Caki2 (cell line): ENCODE results near the gene VAV3. TPM values are rescaled to one million over a fixed set of nuclear protein-coding genes. Genes with fewer than 3 reads are reported as not detected.
"Not testable (repeated sequence)": the region's sequence is repeated elsewhere in the genome, so short reads cannot be mapped to it uniquely, and the experiment has no call there.

Experiments used
- DNase-seq: peaks from one replicate; pipeline ENCODE4 v3.0.0-alpha.2; 2015; ENCODE audit warnings: low read depth
- in situ Hi-C: cut with HindIII; loops from 2 replicates; pipeline ENCODE4 v1.10.0; 2016; ENCODE audit warnings: low sequenced_read_pairs, low pct_unique_long_range_greater_than_20kb, mixed read lengths
- total RNA-seq: library from RNA; depleted of rRNA; stranded (reverse); fragments of >200 nt; shearing (Covaris generic); gene quantifications from 2 replicates; pipeline ENCODE4 v1.2.3, GENCODE V29; 2014; ENCODE audit warnings: low replicate concordance

The VAV3 gene
- total RNA-seq, 1 experiment from 2014 or later: 21.4 TPM

DNA sequence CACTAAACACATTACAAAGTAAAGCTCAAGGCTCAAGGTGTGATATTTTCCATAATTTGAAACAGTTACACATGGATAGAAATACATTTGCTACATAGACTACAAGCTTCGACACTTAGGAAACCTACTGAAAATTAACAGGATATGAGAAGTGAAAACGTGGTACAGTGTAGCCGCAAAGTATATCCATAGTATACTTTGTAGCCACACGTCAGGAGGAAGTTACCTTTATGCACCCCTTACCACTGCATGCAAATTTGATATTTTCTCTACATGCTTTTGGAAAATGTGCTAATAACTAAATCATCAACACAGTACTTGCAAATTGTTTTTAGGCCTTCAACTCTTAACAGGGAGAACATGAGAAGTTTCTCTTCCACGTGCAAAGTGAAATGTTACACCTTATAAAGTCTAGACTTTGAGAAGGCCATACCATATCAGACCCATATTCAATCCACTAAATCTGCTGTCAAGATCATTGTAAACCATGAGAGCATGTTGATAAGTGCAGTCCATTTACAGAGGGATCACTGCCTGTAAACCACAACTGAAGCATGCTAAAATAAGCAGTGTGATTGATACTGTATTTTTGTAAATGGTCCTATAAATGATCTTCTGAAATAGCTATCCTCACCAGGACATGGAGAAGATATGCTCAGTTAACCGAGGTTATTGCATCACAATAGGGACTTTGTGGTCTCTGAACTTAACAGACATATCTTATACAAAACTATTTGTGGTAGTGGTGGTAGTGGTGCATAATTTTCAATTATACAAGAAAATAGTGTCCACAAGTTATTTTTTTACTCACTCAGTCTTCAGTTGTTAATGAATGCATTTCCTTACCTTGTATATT lies 64.7 kb downstream of the VAV3 start:
- DNase-seq: no peak
- in situ Hi-C loops: no loop called here

DNA sequence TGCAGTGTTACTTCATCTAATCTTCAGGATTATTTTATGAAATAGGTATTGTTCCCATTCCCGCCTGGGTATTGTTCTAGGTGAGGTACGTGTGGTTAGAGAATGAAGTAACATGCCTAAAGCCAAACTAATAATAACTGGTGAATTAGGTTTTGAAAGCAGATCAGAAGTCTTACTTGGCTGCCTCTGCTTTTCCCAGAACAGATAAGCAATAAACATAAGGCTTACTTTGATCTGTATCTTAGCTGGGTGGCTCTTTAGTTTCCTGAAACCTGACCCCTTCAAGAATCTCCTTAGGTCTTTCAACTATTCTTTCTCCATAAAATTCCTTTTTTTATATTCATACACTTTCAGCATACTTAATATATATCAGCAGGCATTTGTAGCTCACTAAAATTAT lies 65.3 kb downstream of the VAV3 start:
- DNase-seq: no peak
- in situ Hi-C loops: no loop called here

DNA sequence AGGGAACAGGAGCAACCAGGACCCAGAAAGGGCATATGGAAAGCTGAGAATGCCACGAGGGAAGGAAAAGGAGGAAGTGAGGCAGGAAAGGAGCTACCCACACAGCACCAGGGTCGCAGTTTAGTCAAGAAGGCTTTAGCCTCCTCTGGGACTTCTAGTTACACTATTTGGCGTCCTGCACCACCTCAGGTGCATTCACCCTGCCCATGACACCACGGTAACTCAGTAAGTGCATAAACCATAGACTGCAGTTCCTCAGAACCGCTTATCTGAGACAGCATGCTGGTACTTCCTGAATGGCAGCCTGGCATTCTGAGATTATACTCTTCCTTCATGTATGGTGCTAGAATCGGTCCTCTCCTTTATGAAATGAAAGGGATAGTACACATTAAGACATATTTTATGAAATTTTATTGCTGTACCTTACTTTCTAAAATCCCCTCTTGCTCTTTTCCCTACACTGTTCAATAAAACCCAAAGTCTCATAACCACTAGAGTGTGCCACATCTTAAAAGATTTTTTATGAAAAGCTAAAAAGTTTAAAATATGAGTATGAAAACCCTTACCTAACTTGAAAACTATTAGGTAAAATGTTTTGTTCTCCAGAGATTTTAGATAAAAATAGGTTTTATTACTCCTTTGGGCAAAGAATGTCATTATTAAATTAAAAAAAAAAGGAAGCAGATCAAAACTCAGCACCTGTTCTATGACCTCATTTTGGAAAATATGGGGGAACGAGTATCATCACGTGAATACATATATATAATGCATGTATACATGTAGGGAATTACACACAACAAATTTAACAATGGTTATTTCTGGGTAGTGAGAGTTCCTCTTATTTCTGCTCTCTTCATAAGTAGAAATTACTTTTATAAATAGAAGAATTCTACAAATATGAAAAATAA lies 67.3 kb downstream of the VAV3 start:
- no peak for DNase-seq
- in situ Hi-C loops: no loop called here

DNA sequence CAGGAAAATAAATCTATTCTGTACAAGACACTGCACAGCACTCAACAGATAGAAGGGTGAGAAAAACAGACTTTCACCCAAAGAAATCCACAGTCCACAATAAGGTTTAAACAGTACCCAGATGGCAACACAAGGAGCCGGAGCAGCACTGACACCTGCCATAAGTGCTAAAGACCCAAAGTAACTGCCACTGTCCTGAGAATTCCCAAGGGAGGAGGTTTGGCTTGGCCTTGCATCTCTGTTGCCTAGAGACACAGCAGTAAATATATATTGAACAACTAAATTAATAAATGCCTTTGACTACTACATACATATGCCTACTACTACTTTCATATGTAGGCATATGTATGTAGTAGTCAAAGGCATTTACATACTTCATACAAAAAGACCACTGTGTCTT lies 68.0 kb downstream of the VAV3 start:
- in situ Hi-C loops: no loop called here
- no peak for DNase-seq

DNA sequence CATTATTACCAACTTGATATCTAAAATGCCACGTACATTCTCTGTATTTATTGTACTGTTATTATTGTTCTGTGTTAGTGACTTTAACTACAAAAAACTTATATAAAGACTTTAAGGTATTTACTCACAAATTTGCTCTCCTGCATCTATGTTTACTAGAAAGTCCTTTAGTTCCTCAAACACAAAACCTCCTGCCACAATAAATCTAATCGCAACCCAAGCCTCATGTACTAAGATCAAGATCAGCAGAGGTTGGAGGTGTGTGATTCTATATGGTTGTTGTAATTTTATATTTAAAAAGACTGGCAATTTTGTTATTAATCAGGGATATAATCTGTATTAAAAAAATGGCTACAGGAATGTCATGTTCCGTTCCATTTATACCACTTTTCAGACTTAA lies 68.6 kb downstream of the VAV3 start:
- in situ Hi-C loops: no loop called here
- DNase-seq: no peak

DNA sequence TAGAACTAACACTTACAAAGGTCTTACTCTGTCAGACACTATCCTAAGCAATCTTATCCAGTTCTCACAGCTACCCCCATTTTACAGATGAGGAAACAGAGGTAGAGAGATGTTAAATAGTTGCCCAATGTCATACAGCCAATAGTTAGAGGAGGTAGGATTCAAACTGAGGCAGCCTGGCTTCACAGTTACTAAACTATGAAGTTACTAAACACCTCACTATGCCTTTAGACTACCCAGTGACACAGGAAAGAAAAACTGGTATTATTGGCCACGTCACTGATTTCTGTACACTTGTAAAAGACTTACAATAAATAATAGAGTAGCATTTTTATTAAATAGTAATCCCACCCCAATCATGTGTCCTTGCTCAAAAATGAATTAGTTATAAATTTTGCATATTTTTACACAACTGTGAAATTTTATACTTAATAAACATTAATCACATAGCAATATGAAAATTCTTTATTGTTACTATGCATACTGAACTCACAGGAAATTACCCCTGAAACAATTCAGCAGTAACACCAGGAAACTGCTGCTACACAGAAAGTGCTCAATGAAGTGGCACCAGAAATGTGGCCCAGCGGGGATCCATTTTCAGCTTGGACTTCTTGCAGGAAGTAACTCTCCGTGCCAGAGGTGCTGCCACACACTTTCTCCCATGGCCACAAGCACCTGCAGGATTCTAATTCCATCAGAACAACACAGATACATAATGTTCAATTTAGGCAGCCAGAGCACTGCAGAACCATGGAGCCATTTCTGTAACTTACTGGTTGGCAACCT lies 69.4 kb downstream of the VAV3 start:
- DNase-seq: no peak
- in situ Hi-C loops: no loop called here

DNA sequence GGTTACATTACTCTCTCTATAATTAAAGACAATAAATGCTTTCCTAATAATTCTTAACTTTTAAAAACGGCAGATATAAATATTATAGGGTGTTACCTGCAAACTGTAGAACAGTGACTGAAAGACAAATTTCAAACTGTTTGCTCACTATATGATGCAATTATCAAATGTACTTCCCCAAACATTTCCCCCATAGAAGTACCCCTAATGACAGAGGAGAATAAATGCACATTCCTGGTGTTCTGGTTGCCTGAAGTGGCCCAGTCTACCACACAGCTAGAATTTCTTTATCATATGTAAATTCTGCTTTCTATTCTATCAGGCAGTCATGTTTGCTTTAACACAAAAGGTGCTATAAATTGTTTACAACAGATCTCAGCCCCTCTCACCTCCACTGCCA lies 70.4 kb downstream of the VAV3 start:
- in situ Hi-C loops: no loop called here
- no peak for DNase-seq

DNA sequence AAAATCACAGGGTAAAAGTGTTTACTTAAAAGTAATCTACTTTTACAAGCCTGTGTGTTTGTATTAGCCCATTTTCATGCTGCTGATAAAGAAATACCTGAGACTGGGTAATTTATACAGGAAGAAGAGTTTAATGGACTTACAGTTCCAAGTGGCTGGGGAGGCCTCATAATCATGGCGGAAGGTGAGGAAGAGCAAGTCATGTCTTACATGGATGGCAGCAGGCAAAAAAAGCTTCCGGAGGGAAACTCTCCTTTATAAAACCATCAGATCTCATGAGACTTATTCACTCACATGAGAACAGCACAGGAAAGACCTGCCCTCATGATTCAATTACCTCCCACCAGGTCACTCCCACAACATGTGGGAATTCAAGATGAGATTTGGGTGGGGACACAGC lies 71.6 kb downstream of the VAV3 start:
- DNase-seq, in situ Hi-C loops: not testable (repeated sequence)

DNA sequence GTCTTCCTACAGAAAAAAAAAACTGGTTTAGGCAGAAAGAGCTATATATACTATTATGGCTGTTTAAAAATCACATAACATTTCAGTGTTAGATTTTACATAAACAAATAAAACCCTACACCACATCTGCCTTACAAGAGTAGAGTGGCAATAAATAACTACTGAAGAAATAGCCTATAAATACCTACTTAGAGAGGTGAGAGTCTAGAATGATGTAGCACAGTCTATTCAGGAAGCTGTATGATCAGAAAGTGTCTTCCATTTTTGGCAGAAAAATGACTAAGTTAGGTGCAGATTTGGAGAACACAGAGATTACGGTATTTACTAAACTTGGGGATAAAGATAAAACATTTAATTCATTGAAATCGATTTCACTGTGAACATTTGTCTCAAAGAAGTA lies 75.5 kb downstream of the VAV3 start:
- in situ Hi-C loops: no loop called here
- DNase-seq: no peak

DNA sequence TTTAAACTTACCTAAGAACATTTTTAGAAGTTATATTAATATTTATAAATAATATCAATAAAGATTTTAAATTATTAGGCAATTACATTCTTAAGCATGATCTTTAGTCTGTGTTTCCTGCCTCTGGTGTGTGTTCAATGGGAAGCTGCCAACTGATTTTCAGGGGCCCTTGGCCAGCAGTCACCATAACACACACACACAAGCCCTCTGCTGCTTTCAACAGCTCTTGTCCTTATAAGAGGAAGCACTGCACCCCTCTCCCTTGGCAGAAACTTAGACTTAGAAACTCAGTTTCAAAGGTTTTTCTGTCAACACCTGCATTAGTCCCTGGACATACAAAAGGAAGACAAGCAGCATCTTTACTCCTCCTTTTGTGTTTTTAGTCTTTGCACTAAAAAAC lies 81.4 kb downstream of the VAV3 start:
- in situ Hi-C loops: no loop called here
- no peak for DNase-seq

DNA sequence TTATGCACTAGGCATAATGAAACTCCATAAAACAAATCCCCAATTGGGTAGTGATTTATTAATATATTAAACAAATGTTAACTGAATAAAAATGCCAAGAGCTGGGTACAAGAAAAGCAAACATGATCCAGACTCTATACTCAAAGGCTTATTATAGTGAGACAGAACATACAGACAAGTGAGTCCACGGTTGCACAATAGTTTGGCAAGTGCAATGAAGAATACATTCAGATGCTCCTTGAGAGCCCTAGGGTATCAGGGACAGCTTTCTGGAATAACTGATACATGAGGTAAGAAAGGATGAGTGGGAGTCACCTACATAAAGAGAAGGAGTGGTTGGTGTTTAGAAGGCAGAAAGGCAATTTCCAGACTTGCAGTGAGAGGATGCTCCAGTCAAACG lies 85.1 kb downstream of the VAV3 start:
- in situ Hi-C loops: no loop called here
- DNase-seq: no peak

DNA sequence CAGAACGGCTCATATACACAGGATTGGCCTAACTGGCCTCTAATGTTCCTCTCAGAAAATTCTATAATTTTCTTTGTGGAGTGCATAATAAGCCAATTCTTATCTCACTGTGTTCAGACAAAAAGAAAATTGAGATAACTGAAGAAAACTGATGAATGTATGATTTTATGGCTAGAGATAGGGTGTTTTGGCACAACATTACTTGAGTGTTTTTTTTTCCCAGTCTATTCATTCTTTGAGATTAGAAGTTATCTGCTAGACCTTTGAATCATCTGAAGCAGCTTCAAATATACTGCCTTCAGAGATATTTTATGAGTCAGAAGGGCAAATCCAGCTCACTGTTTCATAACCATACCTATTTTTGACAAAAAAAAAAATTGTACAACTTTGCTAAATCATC lies 85.6 kb downstream of the VAV3 start:
- no peak for DNase-seq
- in situ Hi-C loops: no loop called here

DNA sequence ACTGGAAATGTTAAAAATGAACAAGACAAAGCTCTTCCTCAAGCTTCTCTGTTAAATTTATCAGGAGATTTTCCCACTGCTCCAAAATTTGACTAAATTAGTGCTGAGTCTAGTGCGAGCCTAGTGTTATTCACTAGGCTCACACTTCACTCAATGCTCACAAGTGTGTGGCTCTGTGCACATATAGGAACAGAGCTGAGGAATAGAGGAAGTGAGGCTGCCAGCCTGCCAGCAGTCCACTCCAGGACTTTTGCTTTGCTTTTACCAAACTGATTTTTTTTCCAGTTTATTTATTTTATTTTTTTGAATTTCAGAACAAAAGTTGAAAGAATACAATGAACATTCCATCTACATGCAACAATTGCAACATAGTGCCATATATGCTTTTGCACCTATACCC lies 87.2 kb downstream of the VAV3 start:
- DNase-seq: no peak
- in situ Hi-C loops: no loop called here

DNA sequence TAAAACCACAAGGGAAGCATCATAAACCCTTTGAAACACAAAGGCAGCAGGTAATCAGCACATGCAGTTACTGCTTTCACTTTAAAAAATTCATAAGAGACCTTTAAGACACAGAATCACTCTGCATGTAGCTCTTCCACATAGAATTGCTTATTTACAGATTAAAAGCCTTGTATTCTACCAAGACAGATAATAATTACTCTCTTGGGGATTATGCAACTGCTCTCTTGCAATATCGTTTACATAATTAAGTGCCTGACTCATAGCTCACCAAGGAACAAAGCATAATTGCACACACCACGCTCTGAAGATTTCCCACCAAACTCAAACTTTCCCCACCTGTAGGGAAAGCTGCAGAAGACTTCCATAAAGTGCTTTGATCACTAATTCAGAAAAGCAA lies 87.9 kb downstream of the VAV3 start:
- DNase-seq: no peak
- in situ Hi-C loops: no loop called here

DNA sequence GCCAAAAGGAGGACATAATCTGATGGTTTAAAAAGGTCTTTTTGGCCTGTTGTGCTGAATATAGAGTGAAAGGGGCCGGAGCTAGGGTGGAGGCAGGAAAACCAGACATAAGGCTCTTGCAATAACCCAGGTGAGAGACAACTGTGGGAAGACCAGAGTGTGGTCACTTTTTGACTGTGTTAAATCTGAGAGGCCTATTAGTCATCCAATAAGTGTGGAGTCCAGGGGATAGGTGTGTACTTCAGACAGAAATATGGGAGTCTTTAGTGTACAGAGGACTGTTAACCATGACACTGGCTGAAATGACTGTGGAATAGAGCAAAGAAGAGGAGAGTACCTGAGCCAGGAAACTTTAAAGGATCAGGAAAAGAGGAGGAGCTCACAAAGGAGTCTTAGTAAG lies 89.3 kb downstream of the VAV3 start:
- in situ Hi-C loops: no loop called here
- DNase-seq: no peak

DNA sequence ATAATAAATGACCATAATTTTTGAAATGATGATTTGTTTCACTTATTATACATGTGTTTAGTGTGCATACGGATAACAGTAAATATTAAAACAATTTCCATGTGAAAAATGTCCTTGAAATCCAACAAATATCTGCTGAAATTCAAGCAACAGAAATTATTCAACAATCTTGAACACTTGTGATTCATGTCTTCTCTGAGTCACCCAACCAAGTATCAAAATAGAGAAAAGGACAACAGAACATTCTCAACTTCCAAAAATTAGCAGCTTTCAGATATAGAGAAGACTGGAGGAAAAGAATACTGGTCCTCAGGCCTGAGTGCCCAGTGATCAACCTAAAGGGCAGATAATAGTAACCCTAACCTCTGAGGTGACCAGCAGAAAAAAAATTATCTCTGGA lies 90.8 kb downstream of the VAV3 start:
- DNase-seq: no peak
- in situ Hi-C loops: no loop called here

DNA sequence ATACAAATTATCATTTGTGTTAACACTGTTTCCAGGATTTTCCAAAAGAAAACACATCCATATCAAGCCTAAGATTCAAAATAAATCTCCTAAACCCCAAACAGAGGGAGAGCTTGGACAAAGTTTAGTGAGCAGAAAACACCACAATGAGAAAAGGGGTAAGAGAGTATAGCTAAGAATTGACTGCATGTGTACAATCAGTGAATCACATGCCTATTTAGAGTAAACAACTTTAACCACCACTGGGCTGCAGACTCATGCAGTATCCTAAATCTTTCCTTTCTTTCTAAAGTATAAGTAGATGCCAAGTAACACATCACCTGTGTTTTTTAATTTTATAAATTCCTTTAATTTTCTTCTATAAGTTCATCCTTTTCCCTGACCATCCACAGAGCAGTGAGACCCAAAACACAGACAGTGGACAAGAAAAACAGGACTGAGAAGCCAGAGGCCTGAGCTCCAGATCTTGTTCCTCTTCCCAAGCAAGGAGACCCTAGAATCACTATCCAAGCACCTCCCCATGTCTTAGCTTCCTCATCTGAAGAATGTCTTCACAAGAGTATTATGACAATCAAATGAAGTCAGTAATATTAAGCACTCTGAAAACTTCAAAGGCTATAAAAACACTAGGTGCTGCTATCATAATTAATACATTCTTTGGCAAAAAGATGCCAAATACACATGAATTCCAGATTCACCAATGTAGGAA lies 93.1 kb downstream of the VAV3 start:
- in situ Hi-C loops: no loop called here
- no peak for DNase-seq

DNA sequence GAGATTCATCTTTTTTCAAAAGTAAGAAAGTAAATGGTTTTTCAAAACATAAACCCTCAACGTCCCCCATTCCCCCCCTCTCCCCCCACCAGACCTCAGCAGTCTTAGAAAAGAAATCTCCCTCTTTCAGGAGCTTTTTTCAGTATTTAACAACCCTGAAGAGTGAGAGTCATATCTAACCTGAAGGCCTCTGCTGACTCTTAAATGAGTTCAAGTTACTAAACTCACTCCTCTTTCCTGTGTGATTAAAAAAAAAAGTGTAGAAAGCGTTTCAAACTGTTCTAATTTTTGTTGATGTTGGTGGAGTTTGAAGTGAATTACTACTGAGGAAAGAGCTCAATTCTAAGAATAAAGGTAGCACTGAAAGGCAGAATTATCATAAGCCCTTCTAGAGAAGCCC lies 93.7 kb downstream of the VAV3 start:
- in situ Hi-C loops: no loop called here

More for the DNA sequence above, 93.7 kb downstream of the VAV3 start:
- DNase-seq: no peak
